ENCODE data around the gene EPHB2.

The EPHB2 gene

DNA sequence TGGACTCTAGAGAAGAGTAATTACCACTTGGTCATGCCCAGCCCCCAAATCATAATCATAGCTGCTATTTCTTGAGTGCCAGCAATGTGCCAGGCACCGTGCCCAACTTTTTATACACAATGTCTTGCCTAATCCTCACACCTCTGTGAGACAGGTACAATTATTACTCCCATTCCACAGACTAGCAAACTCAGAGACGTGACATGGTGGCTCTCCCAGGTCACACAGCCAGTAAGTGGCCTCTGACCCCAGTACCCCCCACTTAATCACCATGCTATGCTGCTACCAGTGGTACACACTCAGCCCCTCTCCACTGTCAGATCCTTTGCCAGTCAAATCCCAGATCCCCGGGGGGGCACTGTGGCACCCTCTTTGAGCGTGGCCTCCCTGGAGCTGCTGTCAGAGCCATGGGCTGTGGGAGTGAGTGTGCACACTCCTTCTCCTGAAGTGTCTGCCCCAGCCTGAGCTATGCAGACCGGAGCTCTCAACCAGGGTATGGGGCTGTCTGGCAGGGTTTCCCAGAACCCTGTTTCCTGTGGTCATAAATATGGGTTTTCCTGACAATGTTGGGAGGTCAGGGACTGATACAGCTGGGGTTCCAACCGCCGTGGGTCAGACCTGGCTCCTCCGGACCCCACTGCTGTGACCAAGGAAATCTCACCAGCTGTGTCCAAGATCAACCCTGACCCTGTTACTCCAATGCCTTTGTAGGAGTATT lies 210.3 kb downstream of the EPHB2 start:
- TF ChIP-seq ZFX (IDR thresholded peaks at IDR 0.05; ENCODE audit: borderline replicate concordance), result no peak
- TF ChIP-seq, protein P1, sequence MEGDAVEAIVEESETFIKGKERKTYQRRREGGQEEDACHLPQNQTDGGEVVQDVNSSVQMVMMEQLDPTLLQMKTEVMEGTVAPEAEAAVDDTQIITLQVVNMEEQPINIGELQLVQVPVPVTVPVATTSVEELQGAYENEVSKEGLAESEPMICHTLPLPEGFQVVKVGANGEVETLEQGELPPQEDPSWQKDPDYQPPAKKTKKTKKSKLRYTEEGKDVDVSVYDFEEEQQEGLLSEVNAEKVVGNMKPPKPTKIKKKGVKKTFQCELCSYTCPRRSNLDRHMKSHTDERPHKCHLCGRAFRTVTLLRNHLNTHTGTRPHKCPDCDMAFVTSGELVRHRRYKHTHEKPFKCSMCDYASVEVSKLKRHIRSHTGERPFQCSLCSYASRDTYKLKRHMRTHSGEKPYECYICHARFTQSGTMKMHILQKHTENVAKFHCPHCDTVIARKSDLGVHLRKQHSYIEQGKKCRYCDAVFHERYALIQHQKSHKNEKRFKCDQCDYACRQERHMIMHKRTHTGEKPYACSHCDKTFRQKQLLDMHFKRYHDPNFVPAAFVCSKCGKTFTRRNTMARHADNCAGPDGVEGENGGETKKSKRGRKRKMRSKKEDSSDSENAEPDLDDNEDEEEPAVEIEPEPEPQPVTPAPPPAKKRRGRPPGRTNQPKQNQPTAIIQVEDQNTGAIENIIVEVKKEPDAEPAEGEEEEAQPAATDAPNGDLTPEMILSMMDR (IDR thresholded peaks at IDR 0.05), result no peak
- no peak overlapping the region for H3K27ac ChIP-seq

GRCh38 chr1:22921452-22922126 lies 210.9 kb downstream of the EPHB2 start:
- TF ChIP-seq, protein P1 (IDR thresholded peaks at IDR 0.05), result no peak
- no peak for TF ChIP-seq ZFX (IDR thresholded peaks at IDR 0.05; ENCODE audit: borderline replicate concordance)
- H3K27ac ChIP-seq, result no peak overlapping the region

GRCh38 chr1:22922640-22923039 lies 212.0 kb downstream of the EPHB2 start:
- TF ChIP-seq ZFX (IDR thresholded peaks at IDR 0.05; ENCODE audit: borderline replicate concordance), result no peak
- TF ChIP-seq, protein P1 (IDR thresholded peaks at IDR 0.05), result no peak
- no peak overlapping the region for H3K27ac ChIP-seq

- TF ChIP-seq, protein P1 (IDR thresholded peaks at IDR 0.05), result no peak
- H3K27ac ChIP-seq, result no peak overlapping the region
Measured at GRCh38 chr1:22925111-22925510, 214.5 kb downstream of the EPHB2 start.

GRCh38 chr1:22930240-22930912 lies 219.7 kb downstream of the EPHB2 start:
- H3K27ac ChIP-seq, result no peak overlapping the region
- TF ChIP-seq ZFX (IDR thresholded peaks at IDR 0.05; ENCODE audit: borderline replicate concordance), result no peak
- TF ChIP-seq, protein P1 (IDR thresholded peaks at IDR 0.05), result peak; percentile 74

DNA sequence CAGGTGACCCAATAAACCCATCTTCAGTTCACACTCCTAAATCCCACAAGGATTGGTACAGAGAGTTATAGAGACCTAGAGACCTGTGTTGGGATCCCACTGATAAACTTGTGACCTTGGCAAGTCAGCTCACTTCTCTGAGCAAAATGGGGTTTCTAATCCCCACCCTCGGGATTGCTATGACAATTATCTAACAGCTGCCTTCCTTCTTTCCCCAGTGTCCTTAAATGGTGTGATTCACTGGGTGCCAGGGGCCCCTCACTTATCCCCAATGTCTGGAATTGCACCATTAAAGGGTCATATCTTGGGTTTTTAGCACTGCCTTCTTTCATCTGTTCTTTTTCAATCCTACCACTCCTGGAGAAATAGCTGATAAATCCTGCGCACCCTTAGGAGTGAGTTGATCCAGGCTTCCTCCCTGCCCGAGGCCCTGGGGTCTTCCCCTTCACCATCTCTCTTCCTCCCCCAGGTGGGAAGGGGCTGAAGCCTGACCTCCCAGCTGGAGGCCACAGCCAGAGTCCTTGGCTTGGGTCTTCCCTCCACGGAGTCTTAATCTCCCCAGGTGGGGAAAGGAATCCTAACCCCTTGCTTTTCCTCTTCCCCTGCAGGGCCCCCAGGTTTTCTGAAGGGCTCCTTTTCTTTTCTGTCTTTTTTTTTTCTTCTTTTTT lies 222.3 kb downstream of the EPHB2 start:
- TF ChIP-seq, protein P1 (IDR thresholded peaks at IDR 0.05), result no peak
- no peak for TF ChIP-seq ZFX (IDR thresholded peaks at IDR 0.05; ENCODE audit: borderline replicate concordance)
- H3K27ac ChIP-seq, result no peak overlapping the region

Data from 22Rv1 (cell line).